GM23248 (cell line): Measurements from ENCODE around the gene CNOT3.

Source experiments
- EZH2 ChIP-seq: fragments of 200-600 bp; sonication (generic); IDR thresholded peaks from 2 replicates; pipeline ENCODE4 v1.6.1; 2018; ENCODE audit warnings: antibody characterized with exemption, mild to moderate bottlenecking; ENCODE audit not compliant: insufficient read depth, poor library complexity, severe bottlenecking
- EZH2phosphoT487 ChIP-seq: fragments of 200-600 bp; sonication (generic); IDR thresholded peaks from 2 replicates; pipeline ENCODE4 v1.6.1; 2018; ENCODE audit warnings: antibody characterized with exemption, moderate library complexity, mild to moderate bottlenecking, low read depth; ENCODE audit not compliant: insufficient read depth

- no peak for TF ChIP-seq EZH2phosphoT487
- no peak for TF ChIP-seq EZH2
Measured at GRCh38 chr19:54201980-54202379, 64.4 kb downstream of the CNOT3 start.
